ENCODE data around the gene UMAD1.

UMAD1 gene

DNA sequence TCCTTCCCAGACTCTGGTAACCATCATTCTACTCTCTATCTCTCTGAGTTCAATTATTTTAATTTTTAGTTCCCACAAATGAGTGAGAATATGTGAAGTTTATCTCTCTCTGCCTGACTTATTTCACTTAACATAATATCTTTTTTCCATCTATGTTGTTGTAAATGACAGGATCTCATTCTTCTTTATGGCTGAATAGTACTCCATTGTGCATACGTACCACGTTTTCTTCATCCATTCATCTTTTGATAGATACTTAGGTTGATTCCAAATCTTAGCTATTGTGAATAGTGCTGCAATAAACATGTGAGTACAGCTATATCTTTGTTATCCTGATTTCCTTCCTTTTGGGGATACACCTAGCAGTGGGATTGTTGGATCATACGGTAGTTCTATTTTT is 54.0 kb downstream of the UMAD1 start:
- Histone ChIP-seq H2AFZ (ENCODE audit: low read depth, low read length) (no peak overlapping the region), H4K20me1 (ENCODE audit: insufficient read depth, low read length) (no peaks in the 10 kb centered on the region), H3K27me3 (ENCODE audit: insufficient read depth, low read length, poor library complexity) (no peaks in the 10 kb centered on the region), H3K9ac (ENCODE audit: low read depth, low read length) (no peak overlapping the region), H3K4me3 (ENCODE audit: low read depth in 1 of 2, low read length in 2 of 2) (no peak overlapping the region), H3K4me2 (ENCODE audit: insufficient read depth, low read length) (no peak overlapping the region), H3K9me3 (ENCODE audit: insufficient read depth, low read length, severe bottlenecking) (no peaks in the 10 kb centered on the region), H3K79me2 (ENCODE audit: insufficient read depth, low read length) (no peaks in the 10 kb centered on the region), H3K27ac (ENCODE audit: low read length) (no peak overlapping the region), H3K36me3 (ENCODE audit: insufficient read depth, low read length) (no peaks in the 10 kb centered on the region), H3K4me1 (ENCODE audit: insufficient read depth, low read length) (0 out of 2 replicates have a peak, but pooled peaks cover 6% of the 10 kb centered on the region)
- no peak for ATAC-seq (ENCODE audit: insufficient read depth, low read depth)
- no peak for DNase-seq
- TF ChIP-seq, protein P1, sequence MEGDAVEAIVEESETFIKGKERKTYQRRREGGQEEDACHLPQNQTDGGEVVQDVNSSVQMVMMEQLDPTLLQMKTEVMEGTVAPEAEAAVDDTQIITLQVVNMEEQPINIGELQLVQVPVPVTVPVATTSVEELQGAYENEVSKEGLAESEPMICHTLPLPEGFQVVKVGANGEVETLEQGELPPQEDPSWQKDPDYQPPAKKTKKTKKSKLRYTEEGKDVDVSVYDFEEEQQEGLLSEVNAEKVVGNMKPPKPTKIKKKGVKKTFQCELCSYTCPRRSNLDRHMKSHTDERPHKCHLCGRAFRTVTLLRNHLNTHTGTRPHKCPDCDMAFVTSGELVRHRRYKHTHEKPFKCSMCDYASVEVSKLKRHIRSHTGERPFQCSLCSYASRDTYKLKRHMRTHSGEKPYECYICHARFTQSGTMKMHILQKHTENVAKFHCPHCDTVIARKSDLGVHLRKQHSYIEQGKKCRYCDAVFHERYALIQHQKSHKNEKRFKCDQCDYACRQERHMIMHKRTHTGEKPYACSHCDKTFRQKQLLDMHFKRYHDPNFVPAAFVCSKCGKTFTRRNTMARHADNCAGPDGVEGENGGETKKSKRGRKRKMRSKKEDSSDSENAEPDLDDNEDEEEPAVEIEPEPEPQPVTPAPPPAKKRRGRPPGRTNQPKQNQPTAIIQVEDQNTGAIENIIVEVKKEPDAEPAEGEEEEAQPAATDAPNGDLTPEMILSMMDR (IDR thresholded peaks at IDR 0.05; ENCODE audit: borderline replicate concordance, extremely low read depth, low read length, poor library complexity, severe bottlenecking), result no peak
- no peak for TF ChIP-seq EZH2 (IDR thresholded peaks at IDR 0.05; ENCODE audit: borderline replicate concordance, low read depth, low read length, severe bottlenecking)

DNA sequence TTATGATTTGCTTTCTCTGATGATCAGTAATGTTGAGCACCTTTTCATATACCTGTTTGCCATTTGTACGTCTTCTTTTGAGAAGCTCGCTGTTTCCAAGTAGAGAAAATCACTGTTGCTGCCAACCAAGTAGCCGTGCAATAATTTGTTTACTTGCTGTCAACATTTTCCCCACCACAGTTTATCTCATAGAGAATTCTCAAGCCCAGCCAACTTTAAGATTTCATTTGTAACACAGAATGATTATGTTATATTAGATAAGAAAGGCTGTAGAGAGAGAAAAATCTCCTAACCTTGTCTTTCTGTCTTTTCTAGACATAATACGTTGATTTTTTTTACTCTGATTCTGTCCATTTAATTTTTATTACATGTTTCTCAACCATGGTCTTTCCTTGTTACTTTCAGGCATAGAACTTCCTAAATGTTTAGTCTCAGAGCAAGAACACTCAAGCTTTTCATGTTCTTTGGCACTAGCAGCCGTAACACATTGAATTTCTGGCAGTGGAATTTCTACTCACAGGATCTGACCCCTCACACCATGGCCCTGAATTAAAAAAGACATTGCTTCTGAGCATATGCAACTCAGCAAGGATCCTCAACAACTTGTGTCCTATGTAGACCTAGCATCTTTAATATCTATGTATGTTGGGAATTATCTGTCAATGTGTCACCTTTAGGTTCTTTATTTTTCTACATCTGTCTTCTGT is 54.7 kb downstream of the UMAD1 start:
- 0 out of 2 replicates have a peak, but pooled peaks cover 6% of the 10 kb centered on the region for H3K4me1 ChIP-seq (ENCODE audit: insufficient read depth, low read length)
- no peak for DNase-seq
- no peaks in the 10 kb centered on the region for H3K36me3 ChIP-seq (ENCODE audit: insufficient read depth, low read length)
- TF ChIP-seq, protein P1 (IDR thresholded peaks at IDR 0.05; ENCODE audit: borderline replicate concordance, extremely low read depth, low read length, poor library complexity, severe bottlenecking), result no peak
- TF ChIP-seq EZH2 (IDR thresholded peaks at IDR 0.05; ENCODE audit: borderline replicate concordance, low read depth, low read length, severe bottlenecking), result no peak
- H3K27me3 ChIP-seq (ENCODE audit: insufficient read depth, low read length, poor library complexity), result no peaks in the 10 kb centered on the region
- H3K9ac ChIP-seq (ENCODE audit: low read depth, low read length), result no peak overlapping the region
- no peak overlapping the region for H3K27ac ChIP-seq (ENCODE audit: low read length)
- no peaks in the 10 kb centered on the region for H3K9me3 ChIP-seq (ENCODE audit: insufficient read depth, low read length, severe bottlenecking)
- H2AFZ ChIP-seq (ENCODE audit: low read depth, low read length), result no peak overlapping the region
- no peaks in the 10 kb centered on the region for H4K20me1 ChIP-seq (ENCODE audit: insufficient read depth, low read length)
- no peak overlapping the region for H3K4me3 ChIP-seq (ENCODE audit: low read depth in 1 of 2, low read length in 2 of 2)
- no peak for ATAC-seq (ENCODE audit: insufficient read depth, low read depth)
- H3K4me2 ChIP-seq (ENCODE audit: insufficient read depth, low read length), result no peak overlapping the region
- H3K79me2 ChIP-seq (ENCODE audit: insufficient read depth, low read length), result no peaks in the 10 kb centered on the region

DNA sequence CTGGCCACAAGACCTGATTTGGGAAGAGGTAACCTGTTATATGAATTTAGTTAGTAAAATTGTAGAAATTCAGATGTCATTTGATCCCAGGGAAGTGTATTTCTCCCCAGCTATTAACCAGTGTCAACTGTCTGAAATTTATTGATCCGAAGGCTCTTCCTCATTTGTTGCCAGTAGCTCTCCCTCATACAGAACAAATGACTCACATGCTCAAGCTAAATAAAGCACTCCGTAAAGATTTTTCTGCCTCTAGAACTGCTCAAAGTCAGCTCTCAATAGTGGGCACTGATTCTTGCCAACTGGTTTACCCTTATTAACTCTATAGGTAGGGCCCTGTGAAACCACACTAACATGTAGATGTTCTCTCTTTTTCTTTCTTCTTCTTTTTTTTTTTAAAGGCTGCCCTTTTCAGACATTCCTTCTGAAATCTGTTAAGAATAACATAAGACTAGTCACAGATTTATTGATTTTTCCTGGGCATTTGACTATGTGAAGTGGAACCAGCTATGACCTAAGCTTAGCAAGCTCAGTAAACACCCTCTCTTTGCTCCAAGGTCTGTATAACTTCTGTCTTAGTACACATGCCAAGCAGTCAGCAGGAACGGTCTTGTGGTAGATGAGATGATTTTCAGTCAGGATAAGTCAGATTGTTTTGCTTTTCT is 56.0 kb downstream of the UMAD1 start:
- no peaks in the 10 kb centered on the region for H3K36me3 ChIP-seq (ENCODE audit: insufficient read depth, low read length)
- no peak for ATAC-seq (ENCODE audit: insufficient read depth, low read depth)
- no peaks in the 10 kb centered on the region for H3K27me3 ChIP-seq (ENCODE audit: insufficient read depth, low read length, poor library complexity)
- H2AFZ ChIP-seq (ENCODE audit: low read depth, low read length), result no peak overlapping the region
- H3K4me1 ChIP-seq (ENCODE audit: insufficient read depth, low read length), result 0 out of 2 replicates have a peak, but pooled peaks cover 6% of the 10 kb centered on the region
- no peak overlapping the region for H3K27ac ChIP-seq (ENCODE audit: low read length)
- H3K4me2 ChIP-seq (ENCODE audit: insufficient read depth, low read length), result no peak overlapping the region
- no peak for DNase-seq
- H3K4me3 ChIP-seq (ENCODE audit: low read depth in 1 of 2, low read length in 2 of 2), result no peak overlapping the region
- H4K20me1 ChIP-seq (ENCODE audit: insufficient read depth, low read length), result no peaks in the 10 kb centered on the region
- H3K9ac ChIP-seq (ENCODE audit: low read depth, low read length), result no peak overlapping the region
- no peaks in the 10 kb centered on the region for H3K79me2 ChIP-seq (ENCODE audit: insufficient read depth, low read length)
- H3K9me3 ChIP-seq (ENCODE audit: insufficient read depth, low read length, severe bottlenecking), result no peaks in the 10 kb centered on the region
- no peak for TF ChIP-seq EZH2 (IDR thresholded peaks at IDR 0.05; ENCODE audit: borderline replicate concordance, low read depth, low read length, severe bottlenecking)
- TF ChIP-seq, protein P1 (IDR thresholded peaks at IDR 0.05; ENCODE audit: borderline replicate concordance, extremely low read depth, low read length, poor library complexity, severe bottlenecking), result no peak

All from DND-41 (cell line).